ENCODE data around the gene GRIN1.

DNA sequence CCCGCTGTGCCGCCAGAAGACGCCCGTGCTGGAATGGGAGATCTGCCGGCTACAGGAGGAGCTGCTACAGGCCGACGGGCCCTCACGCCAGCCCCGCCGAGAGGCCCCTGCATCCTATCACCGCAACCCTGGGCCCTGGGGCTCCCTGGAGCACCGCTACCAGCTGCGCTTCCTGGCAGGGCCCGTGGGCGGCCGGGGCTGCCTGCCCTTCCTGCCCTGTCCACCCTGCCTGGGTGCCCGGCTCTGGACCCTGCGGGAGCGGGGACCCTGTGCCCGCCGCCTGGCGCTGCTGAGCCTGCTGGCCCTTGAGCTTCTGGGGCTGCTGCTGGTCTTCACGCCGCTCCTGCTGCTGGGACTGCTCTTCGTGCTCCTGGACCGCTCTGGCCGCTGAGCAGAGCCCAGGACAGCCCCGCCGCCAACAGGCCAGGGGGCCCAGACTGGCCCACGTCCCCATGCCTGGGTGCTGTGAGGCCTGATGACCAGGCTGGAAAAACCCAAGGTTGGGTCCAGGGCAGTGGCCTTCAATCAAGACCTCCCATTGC lies 79.3 kb downstream of the GRIN1 start:
- no peak for TF ChIP-seq EZH2 (IDR thresholded peaks at IDR 0.05)
- no peak for TF ChIP-seq FOXP2 (optimal IDR thresholded peaks at IDR 0.05; ENCODE audit: control extremely low read depth, extremely low read length, insufficient read depth)
- no peak for TF ChIP-seq POLR2AphosphoS5 (IDR thresholded peaks at IDR 0.05; ENCODE audit: borderline replicate concordance, low read depth, low read length)
